Mesendoderm (in vitro differentiated cells): Measurements from ENCODE around the gene APOF.
"Not testable (repeated sequence)": the region's sequence is repeated elsewhere in the genome, so short reads cannot be mapped to it uniquely, and the experiment has no call there.

Source experiments
- DNase-seq: peaks from one replicate; pipeline ENCODE4 v3.0.0; 2013
- H2AK5ac ChIP-seq: 2 replicates; pipeline ENCODE4 v1.6.1; 2013; ENCODE audit warnings: low read length, inconsistent platforms
- H2BK120ac ChIP-seq: 2 replicates; pipeline ENCODE4 v1.6.1; 2013; ENCODE audit warnings: low read depth, mild to moderate bottlenecking, low read length, moderate library complexity, mixed read lengths
- H2BK15ac ChIP-seq: replicated peaks from 2 replicates; pipeline ENCODE4 v1.6.1; 2013; ENCODE audit warnings: low read depth, mild to moderate bottlenecking, moderate library complexity
- H2BK5ac ChIP-seq: 2 replicates; pipeline ENCODE4 v1.6.1; 2013; ENCODE audit warnings: low read length, inconsistent platforms
- H3K18ac ChIP-seq: 2 replicates; pipeline ENCODE4 v1.6.1; 2013; ENCODE audit warnings: mild to moderate bottlenecking, low read length, mixed read lengths
- H3K23ac ChIP-seq: one replicate; pipeline ENCODE4 v1.6.1; 2013; ENCODE audit warnings: low read length
- H3K27ac ChIP-seq: 2 replicates; pipeline ENCODE4 v1.5.1; 2013; ENCODE audit warnings: low read depth, mild to moderate bottlenecking, inconsistent platforms, low read length, moderate library complexity
- H3K27me3 ChIP-seq: 2 replicates; pipeline ENCODE4 v1.6.1; 2013; ENCODE audit warnings: low read length, control low read depth, mild to moderate bottlenecking, inconsistent platforms; ENCODE audit not compliant: insufficient read depth, poor library complexity
- H3K36me3 ChIP-seq: 2 replicates; pipeline ENCODE4 v1.6.1; 2013; ENCODE audit warnings: low read length, inconsistent platforms; ENCODE audit not compliant: control insufficient read depth, insufficient read depth
- H3K4ac ChIP-seq: one replicate; pipeline ENCODE4 v1.6.1; 2013; ENCODE audit warnings: low read depth, mild to moderate bottlenecking, low read length, moderate library complexity
- H3K4me1 ChIP-seq: 2 replicates; pipeline ENCODE4 v1.6.1; 2013; ENCODE audit warnings: low read depth, low read length, inconsistent platforms; ENCODE audit not compliant: control insufficient read depth
- H3K4me2 ChIP-seq: 2 replicates; pipeline ENCODE4 v1.6.1; 2013; ENCODE audit warnings: low read length
- H3K4me3 ChIP-seq: 2 replicates; pipeline ENCODE4 v1.5.1; 2013; ENCODE audit warnings: mild to moderate bottlenecking, low read length
- H3K56ac ChIP-seq: one replicate; pipeline ENCODE4 v1.6.1; 2013; ENCODE audit warnings: low read length
- H3K79me1 ChIP-seq: 2 replicates; pipeline ENCODE4 v1.6.1; 2013; ENCODE audit warnings: low read length, inconsistent platforms
- H3K79me2 ChIP-seq: 2 replicates; pipeline ENCODE4 v1.6.1; 2013; ENCODE audit warnings: mild to moderate bottlenecking, low read length; ENCODE audit not compliant: control insufficient read depth, insufficient read depth
- H3K9ac ChIP-seq: 2 replicates; pipeline ENCODE4 v1.6.1; 2013; ENCODE audit warnings: low read length, inconsistent platforms
- H4K5ac ChIP-seq: one replicate; pipeline ENCODE4 v1.6.1; 2013; ENCODE audit warnings: low read length
- H4K8ac ChIP-seq: one replicate; pipeline ENCODE4 v1.6.1; 2013; ENCODE audit warnings: low read depth, mild to moderate bottlenecking, control low read depth, low read length, moderate library complexity
- WGBS: extraction: QIAGEN DNeasy Blood & Tissue Kit; methylation state at CpG from one replicate; pipeline ENCODE4 v1.1.7; 2013; ENCODE audit warnings: low lambda C conversion rate, missing lambda C conversion rate; ENCODE audit not compliant: insufficient coverage; ENCODE audit errors: extremely low coverage; 5-methylcytosine and 5-hydroxymethylcytosine counted together

APOF gene

DNA sequence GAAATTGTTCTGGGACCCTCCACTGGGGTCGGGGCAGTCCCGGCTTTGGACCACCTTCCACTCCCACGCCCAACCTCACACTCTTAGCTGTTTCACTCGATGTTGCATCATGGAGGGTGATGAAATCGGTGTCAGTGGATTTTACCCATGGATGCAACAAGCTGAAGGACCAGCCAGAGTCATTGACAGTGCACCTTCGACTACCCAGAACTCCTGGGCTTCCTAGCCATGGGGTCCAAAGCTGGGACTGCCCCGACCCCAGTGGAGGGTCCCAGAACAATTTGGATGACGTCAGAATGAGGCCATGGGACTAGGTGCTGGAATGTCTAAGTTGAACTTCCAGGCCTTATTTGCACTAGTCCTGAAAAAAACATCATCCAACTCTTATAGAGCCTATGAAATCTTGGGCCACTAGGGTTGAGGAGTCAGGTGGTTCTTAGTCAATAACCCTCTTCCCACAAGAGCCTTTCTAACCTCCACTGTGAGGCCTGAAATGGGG lies 24.9 kb downstream of the APOF start:
- no peak overlapping the region for H3K4me3 ChIP-seq
- no peaks in the 10 kb centered on the region for H3K79me1 ChIP-seq
- no peak overlapping the region for H2BK5ac ChIP-seq
- H3K27me3 ChIP-seq, result no peaks in the 10 kb centered on the region
- H3K4me2 ChIP-seq, result no peak overlapping the region
- no peaks in the 10 kb centered on the region for H3K79me2 ChIP-seq
- H2AK5ac ChIP-seq, result no peak overlapping the region
- H4K5ac ChIP-seq, result no peak overlapping the region
- no peak overlapping the region for H3K27ac ChIP-seq
- no peak overlapping the region for H2BK120ac ChIP-seq
- H3K4ac ChIP-seq, result no peak overlapping the region
- no peak overlapping the region for H3K56ac ChIP-seq
- H3K4me1 ChIP-seq, result peaks cover 4% of the 10 kb centered on the region
- no peak overlapping the region for H3K23ac ChIP-seq
- H3K9ac ChIP-seq, result no peak overlapping the region
- H4K8ac ChIP-seq, result peak overlapping the region; percentile 82
- no peak for DNase-seq
- WGBS, result no CpG with 5 or more reads among the region's 8 CpGs
- no peaks in the 10 kb centered on the region for H3K36me3 ChIP-seq
- no peak overlapping the region for H2BK15ac ChIP-seq
- no peak overlapping the region for H3K18ac ChIP-seq

DNA sequence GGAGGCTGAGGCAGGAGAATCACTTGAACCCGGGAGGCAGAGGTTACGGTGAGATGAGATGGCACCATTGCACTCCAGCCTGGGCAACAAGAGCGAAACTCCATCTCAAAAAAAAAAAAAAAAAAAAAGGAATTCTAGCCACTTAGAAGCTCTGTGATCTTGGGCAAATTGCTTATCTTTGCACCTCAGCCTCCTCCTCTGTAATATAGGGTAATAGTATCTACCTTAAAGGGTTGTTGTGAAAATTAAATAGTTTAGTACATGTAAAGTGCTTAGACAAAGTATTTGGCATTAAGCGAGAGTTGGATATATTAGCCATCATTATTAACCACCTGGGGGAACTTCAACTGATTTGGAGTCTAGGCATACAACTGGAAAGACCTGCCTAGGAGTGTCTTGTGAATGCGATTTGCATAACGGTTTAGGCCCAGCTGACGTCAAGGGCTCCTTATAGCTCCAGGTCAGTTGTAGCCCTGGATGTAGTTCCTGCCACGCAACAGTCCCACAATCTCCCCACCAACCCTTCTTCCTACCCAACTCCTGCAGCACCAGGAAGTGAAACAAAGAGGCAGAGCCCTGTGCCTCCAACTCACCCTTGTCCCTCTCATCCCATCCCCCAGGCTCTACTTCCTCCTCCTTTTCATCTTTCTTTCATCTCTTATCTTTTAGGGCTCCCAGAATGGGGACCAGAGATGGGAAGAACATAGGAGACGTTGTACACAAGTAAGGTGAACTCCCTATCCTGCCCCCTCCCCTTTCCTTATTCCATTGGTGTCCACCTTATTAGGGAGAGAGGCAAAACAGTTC lies 26.1 kb downstream of the APOF start:
- H3K18ac ChIP-seq, result no peak overlapping the region
- no peaks in the 10 kb centered on the region for H3K79me1 ChIP-seq
- DNase-seq, result no peak
- no peak overlapping the region for H3K4ac ChIP-seq
- no peak overlapping the region for H3K9ac ChIP-seq
- H3K4me2 ChIP-seq, result no peak overlapping the region
- no peak overlapping the region for H2BK120ac ChIP-seq
- H3K36me3 ChIP-seq, result no peaks in the 10 kb centered on the region
- H3K27ac ChIP-seq, result no peak overlapping the region
- H3K23ac ChIP-seq, result no peak overlapping the region
- no peak overlapping the region for H2BK15ac ChIP-seq
- WGBS, result no CpG with 5 or more reads among the region's 9 CpGs
- no peak overlapping the region for H4K5ac ChIP-seq
- no peak overlapping the region for H3K4me3 ChIP-seq
- H4K8ac ChIP-seq, result no peak overlapping the region
- no peaks in the 10 kb centered on the region for H3K79me2 ChIP-seq
- no peak overlapping the region for H2AK5ac ChIP-seq
- no peak overlapping the region for H3K56ac ChIP-seq
- peaks cover 6% of the 10 kb centered on the region for H3K4me1 ChIP-seq
- no peaks in the 10 kb centered on the region for H3K27me3 ChIP-seq
- no peak overlapping the region for H2BK5ac ChIP-seq

DNA sequence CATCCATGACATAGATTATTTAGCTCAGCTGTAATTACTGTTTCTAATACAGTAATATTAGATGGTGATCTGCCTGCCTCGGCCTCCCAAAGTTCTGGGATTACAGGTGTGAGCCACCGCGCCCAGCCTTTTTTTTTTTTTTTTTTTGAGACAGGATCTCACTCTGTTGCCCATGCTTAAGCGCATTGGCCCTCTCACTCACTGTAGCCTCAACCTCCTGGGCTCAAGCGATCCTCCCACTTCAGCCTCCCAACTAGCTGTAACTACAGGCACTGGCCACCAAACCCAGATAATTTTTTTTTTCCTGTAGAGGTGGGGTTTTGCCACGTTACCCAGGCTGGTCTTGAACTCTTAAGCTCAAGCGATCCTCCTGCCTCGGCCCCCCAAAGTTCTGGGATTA lies 27.1 kb downstream of the APOF start:
- not testable (repeated sequence) for H3K9ac ChIP-seq, H3K27ac ChIP-seq, H3K4me1 ChIP-seq, H3K56ac ChIP-seq, DNase-seq, H3K23ac ChIP-seq, H3K4me2 ChIP-seq, H3K4ac ChIP-seq, H3K79me2 ChIP-seq, H3K79me1 ChIP-seq, H2BK5ac ChIP-seq, H3K27me3 ChIP-seq, H4K5ac ChIP-seq, H3K36me3 ChIP-seq, H3K4me3 ChIP-seq, H2AK5ac ChIP-seq, H2BK120ac ChIP-seq, H2BK15ac ChIP-seq, H3K18ac ChIP-seq, H4K8ac ChIP-seq
- WGBS, result no CpG with 5 or more reads among the region's 8 CpGs

GRCh38 chr12:56334490-56334793 lies 28.2 kb downstream of the APOF start:
- Histone ChIP-seq H4K8ac (peak overlapping the region; percentile 90), H3K79me2 (no peaks in the 10 kb centered on the region), H2BK15ac (no peak overlapping the region), H3K23ac (no peak overlapping the region), H3K56ac (peak overlapping the region; percentile 90), H3K4me1 (peaks cover 6% of the 10 kb centered on the region), H3K79me1 (no peaks in the 10 kb centered on the region), H3K9ac (peak overlapping the region; percentile 84), H3K4ac (no peak overlapping the region), H3K27me3 (no peaks in the 10 kb centered on the region), H3K18ac (peak overlapping the region; percentile 82), H2BK120ac (no peak overlapping the region), H3K27ac (peak overlapping the region; percentile 58), H3K4me2 (peak overlapping the region; percentile 63), H3K36me3 (no peaks in the 10 kb centered on the region), H4K5ac (peak overlapping the region; percentile 50), H2BK5ac (no peak overlapping the region), H2AK5ac (peak overlapping the region; percentile 29), H3K4me3 (peak overlapping the region; percentile 71)
- WGBS, result no CpG with 5 or more reads among the region's 6 CpGs
- no peak for DNase-seq

- Histone ChIP-seq H3K4me3 (peak within 1 kb of the TSS; percentile 71), H3K4ac (peak within 1 kb of the TSS; percentile 96), H3K56ac (peak within 1 kb of the TSS; percentile 90), H3K79me1 (no peaks in the 10 kb centered on the region), H4K8ac (peak within 1 kb of the TSS; percentile 90), H3K18ac (peak within 1 kb of the TSS; percentile 82), H3K36me3 (no peaks in the 10 kb centered on the region), H2AK5ac (peak within 1 kb of the TSS; percentile 100), H3K4me2 (peak within 1 kb of the TSS; percentile 63), H2BK15ac (no peak within 1 kb of the TSS), H3K79me2 (no peaks in the 10 kb centered on the region), H4K5ac (peak within 1 kb of the TSS; percentile 71), H3K27me3 (no peaks in the 10 kb centered on the region), H3K9ac (peak within 1 kb of the TSS; percentile 84), H2BK5ac (peak within 1 kb of the TSS; percentile 53), H2BK120ac (no peak within 1 kb of the TSS), H3K4me1 (peaks cover 6% of the 10 kb centered on the region), H3K27ac (peak within 1 kb of the TSS; percentile 72), H3K23ac (no peak within 1 kb of the TSS)
- no CpG with 5 or more reads among the region's 45 CpGs for WGBS
- DNase-seq, result peak; percentile 99
Observed at GRCh38 chr12:56333679-56334489, 28.8 kb downstream of the APOF start, which contains the start of gene PAN2. Gene PAN2 (minus strand): TSS chr12:56334000. CDS start chr12:56333094, 906 bp downstream.
